Neural progenitor cell (in vitro differentiated cells): Measurements from ENCODE around the gene FAIM2. TPM values are rescaled to one million over a fixed set of nuclear protein-coding genes. Genes with fewer than 3 reads are reported as not detected.

ENCODE experiments used
- DNase-seq: peaks from one replicate; pipeline ENCODE4 v3.0.0-alpha.2; 2016; ENCODE audit warnings: low spot score
- H2AFZ ChIP-seq: fragments of 200-600 bp; sonication (generic); replicated peaks from 2 replicates; pipeline ENCODE4 v1.6.1; 2016; ENCODE audit warnings: antibody characterized with exemption
- H3F3A ChIP-seq: fragments of 200-600 bp; sonication (generic); 2 replicates; pipeline ENCODE4 v1.6.1; 2016; ENCODE audit warnings: antibody characterized with exemption, low read depth
- H3K27ac ChIP-seq: fragments of 200-600 bp; sonication (generic); 2 replicates; pipeline ENCODE4 v1.5.1; 2016; ENCODE audit warnings: mild to moderate bottlenecking
- H3K27me3 ChIP-seq: fragments of 200-600 bp; sonication (generic); 2 replicates; pipeline ENCODE4 v1.6.1; 2016; ENCODE audit warnings: mild to moderate bottlenecking, moderate library complexity
- H3K36me3 ChIP-seq: fragments of 200-600 bp; sonication (generic); 2 replicates; pipeline ENCODE4 v1.5.1; 2016
- H3K4me1 ChIP-seq: fragments of 200-600 bp; sonication (generic); 2 replicates; pipeline ENCODE4 v1.6.1; 2016; ENCODE audit warnings: mixed run types
- H3K4me2 ChIP-seq: fragments of 200-600 bp; sonication (generic); 2 replicates; pipeline ENCODE4 v1.6.1; 2016
- H3K4me3 ChIP-seq: fragments of 200-600 bp; sonication (generic); 2 replicates; pipeline ENCODE4 v1.5.1; 2016
- H3K79me2 ChIP-seq: fragments of 200-600 bp; sonication (generic); 2 replicates; pipeline ENCODE4 v1.6.1; 2016; ENCODE audit warnings: low read depth
- H3K9ac ChIP-seq: fragments of 200-600 bp; sonication (generic); 2 replicates; pipeline ENCODE4 v1.6.1; 2016
- H3K9me3 ChIP-seq: fragments of 200-600 bp; sonication (generic); 2 replicates; pipeline ENCODE4 v1.5.1; 2016; ENCODE audit warnings: low read depth
- H4K20me1 ChIP-seq: fragments of 200-600 bp; sonication (generic); 2 replicates; pipeline ENCODE4 v1.6.1; 2016; ENCODE audit warnings: low read depth
- H3K27ac Mint-ChIP-seq: 3 replicates; pipeline ENCODE4 v1.8.0; 2021; ENCODE audit warnings: mixed read lengths
- H3K27me3 Mint-ChIP-seq: 2 replicates; pipeline ENCODE4 v1.8.0; 2022; ENCODE audit warnings: low read depth, mild to moderate bottlenecking, inconsistent platforms, moderate library complexity, mixed read lengths; ENCODE audit not compliant: insufficient read depth
- H3K36me3 Mint-ChIP-seq: 3 replicates; pipeline ENCODE4 v1.8.0; 2021; ENCODE audit warnings: mixed read lengths
- H3K4me1 Mint-ChIP-seq: 3 replicates; pipeline ENCODE4 v1.8.0; 2021; ENCODE audit warnings: mixed read lengths
- H3K4me3 Mint-ChIP-seq: 3 replicates; pipeline ENCODE4 v1.8.0; 2021; ENCODE audit warnings: mild to moderate bottlenecking, moderate library complexity, mixed read lengths
- H3K9me3 Mint-ChIP-seq: 3 replicates; pipeline ENCODE4 v1.8.0; 2020; ENCODE audit warnings: mixed read lengths
- CTCF ChIP-seq: fragments of 200-600 bp; sonication (generic); IDR thresholded peaks from 2 replicates; pipeline ENCODE4 v1.5.1; 2017; ENCODE audit warnings: antibody characterized with exemption, mild to moderate bottlenecking
- EZH2 ChIP-seq: fragments of 200-600 bp; sonication (generic); IDR thresholded peaks from 2 replicates; pipeline ENCODE4 v1.6.1; 2017; ENCODE audit warnings: antibody characterized with exemption, mild to moderate bottlenecking, moderate library complexity
- EZH2phosphoT487 ChIP-seq: fragments of 200-600 bp; sonication (generic); IDR thresholded peaks from 2 replicates; pipeline ENCODE4 v1.6.1; 2017; ENCODE audit warnings: antibody characterized with exemption
- total RNA-seq: library from RNA; depleted of rRNA; stranded (reverse); fragments of >200 nt; gene quantifications from 2 replicates; pipeline ENCODE4 v1.2.3, GENCODE V29; 2015; ENCODE audit warnings: low replicate concordance

FAIM2 gene
- total RNA-seq, 1 donor from 2014 or later: 0.39 TPM

GRCh38 chr12:49877066-49877465, 26.6 kb downstream of the FAIM2 start:
- H3K79me2 ChIP-seq: no peaks in the 10 kb centered on the region
- H3K27me3 Mint-ChIP-seq: peaks cover 33% of the 10 kb centered on the region
- DNase-seq: no peak
- H3F3A ChIP-seq: peaks cover 48% of the 10 kb centered on the region
- no peaks in the 10 kb centered on the region for H3K36me3 ChIP-seq
- H3K27ac Mint-ChIP-seq: no peak overlapping the region
- peaks cover 9% of the 10 kb centered on the region for H3K4me1 ChIP-seq
- no peaks in the 10 kb centered on the region for H3K9me3 ChIP-seq
- H3K9ac ChIP-seq: no peak overlapping the region
- no peaks in the 10 kb centered on the region for H3K36me3 Mint-ChIP-seq
- peaks cover 24% of the 10 kb centered on the region for H3K9me3 Mint-ChIP-seq
- no peaks in the 10 kb centered on the region for H3K27me3 ChIP-seq
- H3K4me1 Mint-ChIP-seq: peaks cover 14% of the 10 kb centered on the region
- no peak overlapping the region for H2AFZ ChIP-seq
- H3K4me3 Mint-ChIP-seq: no peak overlapping the region
- H4K20me1 ChIP-seq: no peaks in the 10 kb centered on the region
- TF ChIP-seq CTCF (no peak), EZH2phosphoT487 (no peak), EZH2 (no peak)
- H3K27ac ChIP-seq: no peak overlapping the region
- H3K4me2 ChIP-seq: no peak overlapping the region
- no peak overlapping the region for H3K4me3 ChIP-seq

- Histone ChIP-seq H3K4me3 (no peak overlapping the region), H3K4me2 (no peak overlapping the region), H3K4me1 (no peaks in the 10 kb centered on the region), H3K27me3 (no peaks in the 10 kb centered on the region), H3K9ac (no peak overlapping the region), H2AFZ (no peak overlapping the region), H4K20me1 (no peaks in the 10 kb centered on the region), H3K36me3 (no peaks in the 10 kb centered on the region), H3K79me2 (no peaks in the 10 kb centered on the region), H3K27ac (no peak overlapping the region), H3K9me3 (no peaks in the 10 kb centered on the region), H3F3A (peaks cover 38% of the 10 kb centered on the region)
- no peak for DNase-seq
- Mint-ChIP-seq H3K27me3 (peaks cover 33% of the 10 kb centered on the region), H3K36me3 (no peaks in the 10 kb centered on the region), H3K27ac (no peak overlapping the region), H3K9me3 (peaks cover 24% of the 10 kb centered on the region), H3K4me1 (peaks cover 16% of the 10 kb centered on the region), H3K4me3 (no peak overlapping the region)
- TF ChIP-seq EZH2 (no peak), EZH2phosphoT487 (no peak), CTCF (no peak)
Measured at GRCh38 chr12:49876070-49876469, 27.6 kb downstream of the FAIM2 start.

- no peak for DNase-seq
- no peak overlapping the region for H3K4me3 ChIP-seq
- Mint-ChIP-seq H3K27ac (no peak overlapping the region), H3K4me1 (peaks cover 11% of the 10 kb centered on the region), H3K4me3 (no peak overlapping the region), H3K27me3 (peaks cover 29% of the 10 kb centered on the region), H3K36me3 (no peaks in the 10 kb centered on the region), H3K9me3 (peaks cover 20% of the 10 kb centered on the region)
- H3K79me2 ChIP-seq: no peaks in the 10 kb centered on the region
- no peaks in the 10 kb centered on the region for H3K9me3 ChIP-seq
- H3K4me1 ChIP-seq: no peaks in the 10 kb centered on the region
- no peaks in the 10 kb centered on the region for H4K20me1 ChIP-seq
- no peaks in the 10 kb centered on the region for H3K36me3 ChIP-seq
- no peak overlapping the region for H3K9ac ChIP-seq
- no peak overlapping the region for H2AFZ ChIP-seq
- no peak overlapping the region for H3K27ac ChIP-seq
- no peak overlapping the region for H3K4me2 ChIP-seq
- no peak for TF ChIP-seq CTCF
- no peak for TF ChIP-seq EZH2
- TF ChIP-seq EZH2phosphoT487: no peak
- no peaks in the 10 kb centered on the region for H3K27me3 ChIP-seq
- peaks cover 29% of the 10 kb centered on the region for H3F3A ChIP-seq
Measured at GRCh38 chr12:49875115-49875720, 28.5 kb downstream of the FAIM2 start.
